WERI-Rb-1 (cell line): ENCODE results near the gene C3orf38.

Experiments used
- DNase-seq: peaks from one replicate; pipeline ENCODE4 v3.0.0-alpha.2; 2020
- H3K27ac ChIP-seq: fragments of 250-450 bp; sonication (Bioruptor Pico); 2 replicates; pipeline ENCODE4 v1.5.1; 2020; ENCODE audit warnings: mild to moderate bottlenecking, moderate library complexity
- H3K27me3 ChIP-seq: fragments of 250-450 bp; sonication (Bioruptor Pico); 2 replicates; pipeline ENCODE4 v1.5.1; 2021; ENCODE audit warnings: mild to moderate bottlenecking, low read depth, moderate library complexity; ENCODE audit not compliant: insufficient read depth, severe bottlenecking
- H3K36me3 ChIP-seq: fragments of 250-450 bp; sonication (Bioruptor Pico); 2 replicates; pipeline ENCODE4 v1.5.1; 2020; ENCODE audit warnings: mild to moderate bottlenecking, moderate library complexity
- H3K4me3 ChIP-seq: 2 replicates; pipeline ENCODE4 v1.5.1; 2011; ENCODE audit warnings: low read depth, mild to moderate bottlenecking, control low read depth, low read length
- H3K9me3 ChIP-seq: fragments of 250-450 bp; sonication (Bioruptor Pico); 2 replicates; pipeline ENCODE4 v1.5.1; 2021; ENCODE audit warnings: mild to moderate bottlenecking, moderate library complexity; ENCODE audit not compliant: severe bottlenecking
- TF ChIP-seq, protein P1 (sequence below): IDR thresholded peaks from 2 replicates; pipeline ENCODE4 v1.5.1; 2011; ENCODE audit warnings: low read depth, mild to moderate bottlenecking, control low read depth, inconsistent platforms, low read length

The C3orf38 gene

DNA sequence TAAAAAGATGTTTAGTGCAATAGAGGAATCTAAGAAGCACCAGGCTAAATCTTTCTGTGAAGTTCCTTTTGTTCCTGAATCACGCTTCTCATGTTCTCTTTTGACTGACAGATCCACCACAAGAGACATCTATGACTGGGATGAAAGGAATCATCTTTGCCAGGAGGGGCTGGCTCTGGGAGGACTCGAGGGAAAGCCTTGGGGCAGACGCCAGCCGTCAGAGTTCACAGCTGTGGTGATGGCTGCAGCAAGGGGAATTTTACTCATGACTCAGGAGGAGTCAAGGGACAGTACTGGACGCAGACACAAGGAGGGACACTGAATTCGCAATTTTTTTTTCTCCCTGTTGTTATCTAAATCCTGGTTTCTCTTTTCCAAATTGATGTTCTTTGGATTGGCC lies 38.7 kb downstream of the C3orf38 start:
- H3K27ac ChIP-seq = no peak overlapping the region
- no peaks in the 10 kb centered on the region for H3K27me3 ChIP-seq
- no peak overlapping the region for H3K4me3 ChIP-seq
- no peak for DNase-seq
- TF ChIP-seq, protein P1, sequence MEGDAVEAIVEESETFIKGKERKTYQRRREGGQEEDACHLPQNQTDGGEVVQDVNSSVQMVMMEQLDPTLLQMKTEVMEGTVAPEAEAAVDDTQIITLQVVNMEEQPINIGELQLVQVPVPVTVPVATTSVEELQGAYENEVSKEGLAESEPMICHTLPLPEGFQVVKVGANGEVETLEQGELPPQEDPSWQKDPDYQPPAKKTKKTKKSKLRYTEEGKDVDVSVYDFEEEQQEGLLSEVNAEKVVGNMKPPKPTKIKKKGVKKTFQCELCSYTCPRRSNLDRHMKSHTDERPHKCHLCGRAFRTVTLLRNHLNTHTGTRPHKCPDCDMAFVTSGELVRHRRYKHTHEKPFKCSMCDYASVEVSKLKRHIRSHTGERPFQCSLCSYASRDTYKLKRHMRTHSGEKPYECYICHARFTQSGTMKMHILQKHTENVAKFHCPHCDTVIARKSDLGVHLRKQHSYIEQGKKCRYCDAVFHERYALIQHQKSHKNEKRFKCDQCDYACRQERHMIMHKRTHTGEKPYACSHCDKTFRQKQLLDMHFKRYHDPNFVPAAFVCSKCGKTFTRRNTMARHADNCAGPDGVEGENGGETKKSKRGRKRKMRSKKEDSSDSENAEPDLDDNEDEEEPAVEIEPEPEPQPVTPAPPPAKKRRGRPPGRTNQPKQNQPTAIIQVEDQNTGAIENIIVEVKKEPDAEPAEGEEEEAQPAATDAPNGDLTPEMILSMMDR = no peak
- H3K36me3 ChIP-seq = no peaks in the 10 kb centered on the region
- no peaks in the 10 kb centered on the region for H3K9me3 ChIP-seq

- H3K36me3 ChIP-seq = no peaks in the 10 kb centered on the region
- H3K4me3 ChIP-seq = no peak overlapping the region
- TF ChIP-seq, protein P1 = no peak
- H3K9me3 ChIP-seq = no peaks in the 10 kb centered on the region
- no peaks in the 10 kb centered on the region for H3K27me3 ChIP-seq
- no peak overlapping the region for H3K27ac ChIP-seq
- no peak for DNase-seq
These were observed 39.6 kb downstream of the C3orf38 start for GRCh38 chr3:88189361-88189810.

- H3K36me3 ChIP-seq = no peaks in the 10 kb centered on the region
- no peak overlapping the region for H3K27ac ChIP-seq
- H3K27me3 ChIP-seq = no peaks in the 10 kb centered on the region
- no peak overlapping the region for H3K4me3 ChIP-seq
- TF ChIP-seq, protein P1 = no peak
- DNase-seq = no peak
- no peaks in the 10 kb centered on the region for H3K9me3 ChIP-seq
These were observed 42.2 kb downstream of the C3orf38 start for GRCh38 chr3:88191872-88192409.

DNA sequence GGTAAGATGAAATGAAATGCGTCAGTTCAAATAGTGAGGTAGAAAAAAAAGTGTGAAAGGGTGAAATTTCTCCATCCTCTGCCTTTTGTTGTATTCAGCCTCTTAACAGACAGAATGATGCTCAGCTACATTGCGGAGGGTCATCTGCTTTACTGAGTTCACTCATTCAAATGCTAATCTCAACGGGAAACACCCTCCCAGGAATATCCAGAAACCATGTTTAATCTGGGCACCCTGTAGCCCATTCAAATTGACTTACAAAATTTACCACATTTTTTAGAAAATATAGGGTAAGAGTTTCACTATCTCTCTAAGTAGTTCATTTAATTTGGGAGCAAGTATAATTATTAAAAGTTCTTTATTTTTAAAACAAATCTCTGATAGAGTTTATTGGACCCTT lies 42.9 kb downstream of the C3orf38 start:
- Histone ChIP-seq H3K27ac (no peak overlapping the region), H3K4me3 (no peak overlapping the region), H3K9me3 (no peaks in the 10 kb centered on the region), H3K36me3 (no peaks in the 10 kb centered on the region), H3K27me3 (no peaks in the 10 kb centered on the region)
- TF ChIP-seq, protein P1 = no peak
- no peak for DNase-seq

DNA sequence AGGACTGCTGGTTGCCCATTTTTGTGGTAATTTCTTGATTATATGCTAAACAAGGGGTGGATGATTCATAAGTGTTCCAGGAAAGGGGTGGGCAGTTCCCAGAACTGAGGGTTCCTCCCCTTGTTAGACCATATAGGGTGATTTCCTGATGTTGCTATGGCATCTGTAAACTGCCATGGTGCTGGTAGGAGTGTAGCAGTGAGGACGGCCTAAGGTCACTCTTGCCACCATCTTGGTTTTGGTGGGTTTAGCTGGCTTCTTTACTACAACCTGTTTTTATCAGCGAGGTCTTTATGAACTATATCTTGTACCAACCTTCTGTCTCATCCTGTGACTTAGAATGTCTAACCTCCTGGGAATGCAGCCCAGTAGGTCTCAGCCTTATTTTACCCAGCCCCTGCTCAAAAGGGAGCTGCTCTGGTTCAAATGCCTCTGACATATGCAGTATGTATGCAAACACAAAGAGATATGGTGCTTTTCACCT lies 46.2 kb downstream of the C3orf38 start:
- TF ChIP-seq, protein P1 = no peak
- Histone ChIP-seq H3K27me3 (no peaks in the 10 kb centered on the region), H3K27ac (no peak overlapping the region), H3K9me3 (no peaks in the 10 kb centered on the region), H3K36me3 (no peaks in the 10 kb centered on the region), H3K4me3 (no peak overlapping the region)
- no peak for DNase-seq

DNA sequence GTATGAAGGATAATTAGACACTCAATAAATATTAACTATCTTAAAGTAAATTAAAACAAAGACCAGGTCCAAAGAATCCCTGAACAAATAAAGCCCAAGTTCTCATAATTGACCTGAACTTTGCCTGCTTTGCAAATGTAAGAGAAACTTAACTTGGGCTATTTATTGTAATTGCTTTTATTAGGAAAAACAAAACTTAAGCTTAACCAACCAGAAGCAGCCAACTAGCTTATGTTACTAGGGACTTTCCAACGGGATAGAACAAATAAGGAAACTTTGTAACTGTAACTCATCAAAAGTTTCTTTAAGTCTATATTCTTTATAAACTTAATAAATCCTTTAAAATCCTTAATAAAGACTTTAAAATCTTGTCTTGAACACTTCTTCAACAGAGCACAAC lies 48.4 kb downstream of the C3orf38 start:
- no peak overlapping the region for H3K4me3 ChIP-seq
- TF ChIP-seq, protein P1 = no peak
- H3K9me3 ChIP-seq = no peaks in the 10 kb centered on the region
- no peak for DNase-seq
- H3K27me3 ChIP-seq = no peaks in the 10 kb centered on the region
- no peaks in the 10 kb centered on the region for H3K36me3 ChIP-seq
- H3K27ac ChIP-seq = no peak overlapping the region
